ENCODE results near the gene TENT4A. TPM values are rescaled to one million over a fixed set of nuclear protein-coding genes. Genes with fewer than 3 reads are reported as not detected.

TENT4A gene
- total RNA-seq, 4 donors from 2014 or later: 8.0 to 30.7 (median 17.9) TPM

GRCh38 chr5:6707852-6708251 is 5.4 kb upstream of the TENT4A start:
- H3K9me3 ChIP-seq: no peaks in the 10 kb centered on the region
- H3K4me3 ChIP-seq: no peak overlapping the region
- TF ChIP-seq POLR2A (IDR thresholded peaks at IDR 0.05): no peak
- no peak for TF ChIP-seq CTCF (IDR thresholded peaks at IDR 0.05)
- no peaks in the 10 kb centered on the region for H3K36me3 ChIP-seq
- intact Hi-C loops (cut with DNase I): no loop called here
- peaks cover 14 to 36% (median 16%) of the 10 kb centered on the region in 3 donors for H3K4me1 ChIP-seq
- no peak overlapping the region for H3K27ac ChIP-seq
- WGBS, 2 donors: 68 to 71% methylated on average over 6 of the region's 6 CpGs
- H3K27me3 ChIP-seq: no peaks in the 10 kb centered on the region
- DNase-seq: no peak

- intact Hi-C loops (cut with DNase I): no loop called here
- no peak for DNase-seq
- H3K36me3 ChIP-seq: no peaks in the 10 kb centered on the region
These were observed 4.4 kb upstream of the TENT4A start for GRCh38 chr5:6708814-6709213.

GRCh38 chr5:6710070-6710469 is 3.2 kb upstream of the TENT4A start:
- intact Hi-C loops (cut with DNase I): loop anchor here (5.0 kb wide), 1 partner anchor 73 kb away; no protein-coding TSS in a partner anchor
- Histone ChIP-seq H3K36me3 (no peaks in the 10 kb centered on the region), H3K27ac (no peak overlapping the region), H3K27me3 (no peaks in the 10 kb centered on the region), H3K9me3 (no peaks in the 10 kb centered on the region), H3K4me3 (no peak overlapping the region), H3K4me1 (peaks cover 4 to 26% (median 9%) of the 10 kb centered on the region in 3 donors)
- WGBS, 2 donors: 50 to 69% methylated on average over 3 to 5 of the region's 5 CpGs
- TF ChIP-seq POLR2A (IDR thresholded peaks at IDR 0.05): no peak
- no peak for TF ChIP-seq CTCF (IDR thresholded peaks at IDR 0.05)
- no peak for DNase-seq

More at GRCh38 chr5:6708814-6709213, 4.4 kb upstream of the TENT4A start:
- Histone ChIP-seq H3K27ac (no peak overlapping the region), H3K9me3 (no peaks in the 10 kb centered on the region), H3K4me1 (peaks cover 13 to 33% (median 16%) of the 10 kb centered on the region in 3 donors), H3K4me3 (no peak overlapping the region), H3K27me3 (no peaks in the 10 kb centered on the region)
- 75 to 80% methylated on average over 1 of the region's 1 CpG for WGBS, 2 donors
- TF ChIP-seq CTCF (IDR thresholded peaks at IDR 0.05) (no peak), POLR2A (IDR thresholded peaks at IDR 0.05) (no peak)

- Histone ChIP-seq H3K9me3 (no peaks in the 10 kb centered on the region), H3K4me3 (no peak overlapping the region), H3K27ac (no peak overlapping the region), H3K27me3 (no peaks in the 10 kb centered on the region), H3K36me3 (no peaks in the 10 kb centered on the region), H3K4me1 (peaks cover 10 to 26% (median 14%) of the 10 kb centered on the region in 3 donors)
- 69 to 77% methylated on average over 13 of the region's 13 CpGs for WGBS, 2 donors
- TF ChIP-seq POLR2A (IDR thresholded peaks at IDR 0.05): no peak
- TF ChIP-seq CTCF (IDR thresholded peaks at IDR 0.05): no peak
- intact Hi-C loops (cut with DNase I): loop anchor here (5.0 kb wide), 1 partner anchor 73 kb away; no protein-coding TSS in a partner anchor
- no peak for DNase-seq
These were observed 2.5 kb upstream of the TENT4A start for GRCh38 chr5:6710551-6711318.

GRCh38 chr5:6711409-6712141 is 1.7 kb upstream of the TENT4A start:
- intact Hi-C loops (cut with DNase I): loop anchor here (5.0 kb wide), 1 partner anchor 74 kb away; no protein-coding TSS in a partner anchor
- Histone ChIP-seq H3K9me3 (no peaks in the 10 kb centered on the region), H3K4me3 (peak overlapping the region; percentile 70 to 97 (median 86)), H3K36me3 (no peaks in the 10 kb centered on the region), H3K27ac (peak overlapping the region; percentile 93 to 99 (median 95)), H3K4me1 (peaks cover 18 to 31% (median 22%) of the 10 kb centered on the region in 3 donors), H3K27me3 (no peaks in the 10 kb centered on the region)
- WGBS, 2 donors: 40 to 42% methylated on average over 15 of the region's 15 CpGs
- no peak for DNase-seq
- TF ChIP-seq CTCF (IDR thresholded peaks at IDR 0.05) (no peak), POLR2A (IDR thresholded peaks at IDR 0.05) (no peak)

Data from esophagus squamous epithelium (tissue), 5 donors.